NCI-H2107 treated with DMSO at 0.1 percent for 48 hours (cell line): ENCODE results near the gene DDX42.
"Not testable (repeated sequence)": the region's sequence is repeated elsewhere in the genome, so short reads cannot be mapped to it uniquely, and the experiment has no call there.

ENCODE experiments used
- DNase-seq: peaks from one replicate; lab custom pipeline; 2025; ENCODE audit not compliant: unreplicated experiment; lab: John Stamatoyannopoulos, UW

The DDX42 gene

DNA sequence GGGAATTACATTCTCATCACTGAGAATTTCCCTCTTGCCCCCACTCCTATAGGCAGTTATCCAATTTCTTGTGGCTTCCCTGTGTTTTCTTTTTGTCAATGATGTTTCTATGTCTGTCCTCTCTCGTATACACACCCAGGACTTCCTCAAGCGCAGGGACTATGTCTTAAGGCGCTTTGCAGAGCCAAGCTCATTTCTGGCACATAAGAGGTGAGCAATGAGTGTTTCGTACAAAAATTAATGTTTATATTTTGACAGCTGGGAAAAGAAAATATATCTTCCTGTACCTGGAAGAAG is 947 bp downstream of the DDX42 start:
- DNase-seq: no peak

DNA sequence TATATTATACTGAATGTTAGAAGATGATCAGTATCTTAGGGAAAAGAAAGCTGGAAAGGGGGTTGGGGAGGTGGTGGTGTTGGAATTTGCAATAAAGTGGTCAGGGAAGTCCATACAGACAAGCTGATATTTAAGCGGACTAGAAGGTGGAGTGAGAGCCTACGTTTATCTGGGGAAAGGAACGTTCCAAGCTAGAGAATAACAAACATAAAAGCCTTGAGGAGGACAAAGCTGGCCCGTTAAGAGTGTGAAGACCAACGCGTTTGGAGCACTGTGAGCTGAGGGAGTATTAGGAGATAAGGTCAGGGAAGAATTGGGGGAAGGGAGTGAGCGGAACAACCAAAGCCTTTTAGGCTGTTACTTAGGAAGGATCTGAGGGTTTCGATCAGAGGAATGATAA is 1.4 kb downstream of the DDX42 start:
- DNase-seq: no peak

DNA sequence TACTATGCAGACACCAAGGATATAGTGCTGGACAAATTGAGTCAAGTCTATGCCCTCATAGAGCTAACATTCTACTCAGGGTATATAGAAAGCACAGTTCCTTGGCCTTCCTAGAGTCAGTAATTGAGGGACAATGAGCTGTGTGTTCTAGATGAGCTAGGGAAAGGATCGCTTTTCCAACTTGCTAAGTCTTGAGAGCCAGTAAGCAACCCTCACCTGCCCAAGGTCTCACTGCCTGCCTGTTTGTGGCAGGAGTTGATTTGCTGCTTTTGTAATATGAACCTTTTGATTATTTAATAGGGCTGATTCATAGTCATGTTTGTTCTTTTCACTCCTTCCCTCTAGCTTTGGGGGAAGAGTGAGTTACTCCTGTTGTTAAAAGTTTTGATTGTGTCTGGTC is 6.5 kb downstream of the DDX42 start:
- peak; percentile 40 for DNase-seq

DNA sequence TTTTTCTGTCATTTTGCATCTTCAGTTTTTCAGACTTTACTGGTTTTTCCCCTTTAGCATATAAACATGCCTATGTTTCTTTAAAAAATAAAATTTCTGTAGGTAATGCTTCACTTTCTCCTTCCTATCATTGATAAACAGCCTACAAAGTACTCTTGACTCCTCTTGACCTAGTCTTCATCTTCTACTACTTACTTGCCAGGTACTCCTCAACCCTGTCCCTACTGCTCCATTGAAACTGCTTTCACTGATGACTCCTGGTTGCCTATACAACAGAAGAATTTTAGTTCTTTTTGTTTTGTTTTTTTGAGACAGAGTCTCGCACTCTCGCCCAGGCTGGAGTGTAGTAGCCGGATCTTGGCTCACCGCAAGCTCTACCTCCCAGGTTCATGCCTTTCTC is 7.0 kb downstream of the DDX42 start:
- no peak for DNase-seq

DNA sequence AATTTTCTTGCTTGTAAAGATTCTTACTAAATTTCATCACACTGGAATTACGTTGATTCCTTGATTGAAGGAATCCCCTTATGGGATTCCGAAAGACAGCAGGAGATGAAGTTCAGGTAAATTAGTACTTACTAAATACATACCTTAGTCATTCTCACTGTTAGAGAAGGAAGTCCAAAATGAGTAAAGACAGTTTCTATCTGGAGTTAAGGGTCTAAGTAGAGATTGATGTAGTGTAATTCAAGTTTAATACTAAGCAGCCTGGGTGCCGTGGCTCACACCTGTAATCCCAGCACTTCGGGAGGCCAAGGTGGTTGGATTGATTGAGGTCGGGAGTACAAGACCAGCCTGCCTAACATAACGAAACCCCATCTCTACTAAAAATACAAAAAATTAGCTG is 9.6 kb downstream of the DDX42 start:
- DNase-seq: no peak

- no peak for DNase-seq
Observed at GRCh38 chr17:63785556-63785955, 11.6 kb downstream of the DDX42 start.

- no peak for DNase-seq
Observed at GRCh38 chr17:63786117-63786516, 12.1 kb downstream of the DDX42 start.

DNA sequence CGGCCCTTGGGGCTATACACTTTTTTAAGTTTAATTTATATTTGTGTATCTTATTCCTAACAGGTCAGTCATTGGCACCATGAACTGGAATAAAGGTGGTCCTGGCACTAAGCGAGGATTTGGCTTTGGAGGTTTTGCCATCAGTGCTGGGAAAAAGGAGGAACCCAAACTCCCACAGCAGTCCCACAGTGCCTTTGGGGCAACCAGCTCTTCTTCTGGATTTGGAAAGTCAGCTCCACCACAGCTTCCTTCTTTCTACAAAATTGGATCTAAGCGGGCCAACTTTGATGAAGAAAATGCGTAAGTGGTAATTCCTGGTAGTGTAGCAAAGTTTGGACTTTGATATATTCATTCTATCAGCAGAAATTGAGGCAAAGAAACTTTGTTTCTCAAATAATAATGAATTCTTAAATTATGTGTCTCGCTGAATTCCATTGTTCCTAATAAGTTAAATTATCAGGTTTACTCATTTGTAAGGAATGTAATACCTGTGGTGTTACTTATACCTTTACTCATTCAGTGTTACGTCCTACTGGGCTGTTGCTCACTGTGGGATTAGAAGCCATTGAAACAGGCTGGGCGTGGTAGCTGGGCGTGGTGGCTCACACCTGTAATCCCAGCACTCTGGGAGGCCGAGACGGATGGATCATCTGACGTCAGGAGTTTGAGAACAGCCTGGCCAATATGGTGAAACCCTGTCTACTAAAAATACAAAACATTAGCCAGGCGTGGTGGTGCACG is 13.2 kb downstream of the DDX42 start:
- no peak for DNase-seq

DNA sequence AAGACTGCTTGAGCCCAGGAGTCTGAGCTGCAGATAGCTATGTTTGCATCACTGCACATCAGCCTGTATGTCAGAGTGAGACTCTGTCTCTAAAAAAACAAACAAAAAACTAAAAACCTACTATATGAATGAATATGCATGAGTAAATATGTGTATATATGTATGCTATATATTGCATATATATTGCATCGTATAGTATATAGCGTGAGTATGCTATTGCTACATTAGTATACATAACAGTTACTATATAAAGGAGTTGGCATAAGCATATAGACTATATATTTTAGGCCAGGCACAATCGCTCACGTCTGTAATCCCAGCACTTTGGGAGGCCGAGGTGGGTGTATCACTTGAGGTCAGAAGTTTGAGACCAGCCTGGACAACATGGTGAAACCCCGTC is 16.1 kb downstream of the DDX42 start:
- DNase-seq: no peak

GRCh38 chr17:63792055-63792729 is 18.2 kb downstream of the DDX42 start:
- DNase-seq: no peak

GRCh38 chr17:63796375-63796774 is 22.4 kb downstream of the DDX42 start:
- not testable (repeated sequence) for DNase-seq

- DNase-seq: no peak
Observed at GRCh38 chr17:63798572-63799106, 24.7 kb downstream of the DDX42 start.

DNA sequence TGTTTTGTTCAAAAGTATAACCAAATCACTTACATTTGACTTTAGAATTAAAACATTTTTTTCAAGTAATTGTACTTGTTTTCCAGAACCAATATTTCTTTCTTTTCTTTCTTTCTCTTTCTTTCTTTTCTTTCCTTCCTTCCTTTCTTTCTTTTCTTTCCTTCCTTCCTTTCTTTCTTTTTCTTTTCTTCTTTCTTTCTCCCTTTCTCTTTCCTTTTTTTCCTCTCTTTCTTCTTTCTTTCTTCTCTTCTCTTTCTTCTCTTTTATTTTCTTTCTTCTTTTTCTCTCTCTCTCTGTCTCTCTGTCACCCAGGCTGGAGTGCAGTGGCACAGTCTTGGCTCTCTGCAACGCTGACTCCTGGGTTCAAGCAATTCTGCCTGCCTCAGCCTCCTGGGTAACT is 26.8 kb downstream of the DDX42 start:
- no peak for DNase-seq

DNA sequence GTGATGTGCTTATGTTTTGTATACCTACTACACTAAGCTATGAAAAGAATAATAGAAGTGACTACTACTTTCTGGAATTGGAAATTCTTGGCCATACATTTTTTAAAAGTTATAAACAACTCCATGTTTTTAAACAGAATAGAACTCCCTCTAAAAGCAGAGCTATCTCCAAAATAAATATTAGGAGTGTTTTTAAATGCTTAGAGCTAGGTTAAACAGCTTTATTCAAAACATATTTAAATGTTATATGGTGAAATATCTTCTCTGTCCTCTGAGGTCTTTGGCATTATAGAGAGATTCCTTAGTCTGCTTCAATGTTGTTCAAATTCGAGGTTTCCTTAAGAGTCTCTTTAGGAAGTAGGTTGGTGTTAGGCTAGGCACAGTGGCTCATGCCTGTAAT is 30.4 kb downstream of the DDX42 start:
- no peak for DNase-seq

GRCh38 chr17:63805591-63805990 is 31.6 kb downstream of the DDX42 start:
- no peak for DNase-seq

GRCh38 chr17:63809970-63810369 is 36.0 kb downstream of the DDX42 start:
- DNase-seq: no peak

DNA sequence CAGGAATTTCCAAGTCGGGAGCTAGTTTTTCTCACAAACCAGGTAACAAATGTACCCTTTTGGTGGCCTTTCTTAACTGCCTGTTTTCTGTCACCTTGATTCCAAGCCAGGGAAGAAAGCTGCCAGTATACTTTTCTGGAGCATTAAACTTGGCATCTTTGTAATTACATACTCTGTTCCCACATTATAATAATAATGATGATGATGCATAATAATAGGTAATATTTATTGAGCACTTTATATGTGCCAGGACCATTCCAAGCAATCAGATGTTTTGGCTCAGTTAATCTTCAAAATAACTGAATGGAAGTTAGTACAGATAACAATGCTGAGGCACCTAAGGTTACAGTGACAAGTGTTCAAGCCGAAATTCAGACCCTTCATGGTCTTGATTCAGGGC is 42.2 kb downstream of the DDX42 start:
- DNase-seq: no peak

DNA sequence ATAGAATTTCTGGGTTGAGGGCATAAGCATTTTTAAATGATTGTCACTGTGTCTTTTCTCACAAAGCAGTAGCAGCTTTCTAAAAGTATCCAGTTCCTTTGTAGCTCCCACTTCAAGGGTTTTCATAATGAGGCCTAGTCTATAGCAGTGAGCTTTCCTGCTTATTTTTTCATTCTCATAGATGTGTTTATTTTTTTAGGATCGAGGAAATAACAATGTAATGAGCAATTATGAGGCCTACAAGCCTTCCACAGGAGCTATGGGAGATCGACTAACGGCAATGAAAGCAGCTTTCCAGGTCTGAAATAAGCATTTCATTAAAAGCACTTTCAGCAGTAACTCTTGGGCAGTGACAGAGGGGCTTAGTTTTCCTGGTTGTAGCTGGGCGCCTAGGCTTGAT is 42.7 kb downstream of the DDX42 start:
- no peak for DNase-seq

GRCh38 chr17:63817736-63818385 is 43.9 kb downstream of the DDX42 start:
- no peak for DNase-seq

DNA sequence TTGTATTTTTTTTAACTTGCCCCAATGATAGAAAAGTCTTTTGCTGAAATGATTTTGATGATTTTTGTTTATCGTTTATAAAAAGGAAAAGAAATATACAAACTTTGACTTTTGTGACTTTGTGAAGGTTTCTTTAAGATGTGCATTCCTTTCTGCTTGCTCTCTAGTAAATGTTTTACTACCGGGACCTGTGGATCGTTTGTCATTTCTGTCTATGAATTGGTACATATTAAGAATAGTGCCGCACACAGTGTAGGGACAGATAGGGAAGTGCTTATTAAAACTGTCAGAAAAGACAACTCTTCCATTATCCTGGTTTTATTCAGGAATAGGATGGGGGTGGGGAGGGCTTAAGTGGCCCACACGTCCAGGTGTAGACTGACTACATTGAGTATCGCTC is 45.2 kb downstream of the DDX42 start:
- no peak for DNase-seq

DNA sequence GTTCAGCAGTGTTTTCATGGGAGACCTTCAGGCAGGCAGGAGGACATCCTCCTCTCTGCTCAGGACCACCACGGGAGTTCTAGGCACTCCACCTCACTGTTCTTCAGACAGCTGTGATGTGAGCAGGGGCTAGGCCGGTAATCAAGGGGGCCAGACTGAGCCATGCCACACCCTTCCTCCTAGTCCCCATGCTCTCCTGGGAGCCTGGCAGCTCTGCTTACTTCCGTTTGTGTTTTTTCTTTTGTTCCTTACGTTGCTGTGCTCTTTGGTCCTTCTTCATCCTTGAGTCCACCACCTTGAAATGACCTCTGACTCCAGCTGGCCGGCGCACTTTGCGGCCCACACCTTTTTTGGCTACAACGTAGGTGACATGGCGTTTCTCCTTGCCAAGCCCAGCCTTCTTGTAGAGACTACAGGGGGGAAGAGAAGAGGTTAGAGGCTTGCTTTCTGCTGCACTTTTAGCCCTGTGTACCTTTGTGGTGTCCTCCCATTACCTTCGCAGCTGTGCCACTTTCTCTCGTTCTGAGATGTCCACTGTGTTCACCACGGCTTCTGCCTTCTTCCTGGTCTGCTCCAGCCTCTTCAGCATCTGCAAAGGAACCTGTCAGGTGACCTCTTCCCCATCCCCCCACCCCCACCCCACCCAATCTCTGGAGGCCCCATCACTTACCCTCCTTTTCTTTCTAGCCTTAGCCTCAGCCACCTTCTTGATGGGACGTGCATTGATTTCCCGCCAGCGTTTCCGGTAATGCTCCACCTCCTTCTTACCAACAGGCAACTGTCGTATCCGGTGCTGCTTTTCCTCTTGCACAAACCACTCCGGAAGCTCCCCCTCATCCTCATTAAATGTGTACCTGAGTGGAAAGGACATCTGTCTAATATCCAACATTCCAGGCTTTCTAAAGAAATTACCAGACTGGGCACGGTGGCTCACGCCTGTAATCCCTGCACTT is 45.9 kb downstream of the DDX42 start:
- no peak for DNase-seq
